Erythroblast (primary cell): ENCODE data around the gene RPP40.

Experiments
- GATA1 ChIP-seq: IDR thresholded peaks from 2 replicates; pipeline ENCODE4 v1.6.1; 2011; ENCODE audit warnings: low read depth, mild to moderate bottlenecking, control low read depth, low read length, moderate library complexity
- POLR2A ChIP-seq: IDR thresholded peaks from 2 replicates; pipeline ENCODE4 v1.6.1; 2011; ENCODE audit warnings: mild to moderate bottlenecking, low read length

DNA sequence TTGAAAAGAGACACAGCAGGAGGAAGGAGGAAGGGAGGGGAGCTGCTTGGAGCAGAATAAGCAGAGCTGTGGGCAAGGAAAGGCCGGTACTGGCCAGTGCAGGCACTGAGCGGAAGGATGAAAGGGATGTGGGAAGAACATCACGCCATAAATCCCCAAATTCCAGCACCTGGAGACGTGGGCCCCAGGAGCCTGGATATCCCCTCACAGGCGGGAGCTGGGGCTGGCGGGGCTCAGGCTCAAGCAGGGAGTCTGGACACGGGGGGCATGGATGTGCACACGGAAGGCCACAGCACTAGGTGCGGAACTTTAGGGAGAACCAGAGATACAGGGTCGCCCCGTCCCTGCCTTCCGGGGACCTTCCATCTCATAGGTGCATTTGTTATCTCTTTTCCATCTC, 7.5 kb upstream of the RPP40 start:
- no peak for TF ChIP-seq POLR2A
- TF ChIP-seq GATA1 = no peak
